HG02759 (cell line): ENCODE results near the gene RBM14.
"Not testable (repeated sequence)": the region's sequence is repeated elsewhere in the genome, so short reads cannot be mapped to it uniquely, and the experiment has no call there.

Experiments
- ATAC-seq: cut with Tn5 transposase; IDR thresholded peaks from one replicate; pipeline ENCODE4 v1.9.1; 2021; ENCODE audit warnings: mild to moderate bottlenecking, moderate library complexity; ENCODE audit not compliant: unreplicated experiment

Gene RBM14, protein sequence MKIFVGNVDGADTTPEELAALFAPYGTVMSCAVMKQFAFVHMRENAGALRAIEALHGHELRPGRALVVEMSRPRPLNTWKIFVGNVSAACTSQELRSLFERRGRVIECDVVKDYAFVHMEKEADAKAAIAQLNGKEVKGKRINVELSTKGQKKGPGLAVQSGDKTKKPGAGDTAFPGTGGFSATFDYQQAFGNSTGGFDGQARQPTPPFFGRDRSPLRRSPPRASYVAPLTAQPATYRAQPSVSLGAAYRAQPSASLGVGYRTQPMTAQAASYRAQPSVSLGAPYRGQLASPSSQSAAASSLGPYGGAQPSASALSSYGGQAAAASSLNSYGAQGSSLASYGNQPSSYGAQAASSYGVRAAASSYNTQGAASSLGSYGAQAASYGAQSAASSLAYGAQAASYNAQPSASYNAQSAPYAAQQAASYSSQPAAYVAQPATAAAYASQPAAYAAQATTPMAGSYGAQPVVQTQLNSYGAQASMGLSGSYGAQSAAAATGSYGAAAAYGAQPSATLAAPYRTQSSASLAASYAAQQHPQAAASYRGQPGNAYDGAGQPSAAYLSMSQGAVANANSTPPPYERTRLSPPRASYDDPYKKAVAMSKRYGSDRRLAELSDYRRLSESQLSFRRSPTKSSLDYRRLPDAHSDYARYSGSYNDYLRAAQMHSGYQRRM

DNA sequence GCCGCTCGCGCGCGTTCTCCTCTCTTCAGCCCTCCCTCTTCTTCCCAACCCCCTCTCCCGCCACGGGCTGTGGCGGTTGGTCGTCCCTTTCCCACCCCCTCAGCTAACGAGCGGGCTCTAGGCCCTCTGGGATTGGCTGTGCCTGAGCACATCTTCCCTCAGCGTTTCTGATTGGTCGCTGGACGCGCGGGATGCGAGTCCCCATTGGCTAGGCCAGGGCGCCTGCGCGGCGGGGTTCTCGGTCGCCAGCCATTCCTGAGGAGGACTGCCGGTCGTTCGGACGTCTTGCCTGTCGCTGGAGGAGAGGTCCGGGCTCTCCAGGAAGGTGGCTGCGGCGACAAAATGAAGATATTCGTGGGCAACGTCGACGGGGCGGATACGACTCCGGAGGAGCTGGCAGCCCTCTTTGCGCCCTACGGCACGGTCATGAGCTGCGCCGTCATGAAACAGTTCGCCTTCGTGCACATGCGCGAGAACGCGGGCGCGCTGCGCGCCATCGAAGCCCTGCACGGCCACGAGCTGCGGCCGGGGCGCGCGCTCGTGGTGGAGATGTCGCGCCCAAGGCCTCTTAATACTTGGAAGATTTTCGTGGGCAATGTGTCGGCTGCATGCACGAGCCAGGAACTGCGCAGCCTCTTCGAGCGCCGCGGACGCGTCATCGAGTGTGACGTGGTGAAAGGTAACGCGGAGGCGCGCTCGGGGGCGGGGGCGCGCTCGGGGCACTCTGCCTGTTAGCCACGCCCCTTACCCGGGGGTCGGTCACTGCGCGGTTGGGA lies at the start of gene RBM14:
Gene RBM14 (plus strand): TSS at position 252 of the 776 bp plus-strand sequence. CDS start 91 bp downstream, at position 343.
- ATAC-seq = peak; percentile 91

DNA sequence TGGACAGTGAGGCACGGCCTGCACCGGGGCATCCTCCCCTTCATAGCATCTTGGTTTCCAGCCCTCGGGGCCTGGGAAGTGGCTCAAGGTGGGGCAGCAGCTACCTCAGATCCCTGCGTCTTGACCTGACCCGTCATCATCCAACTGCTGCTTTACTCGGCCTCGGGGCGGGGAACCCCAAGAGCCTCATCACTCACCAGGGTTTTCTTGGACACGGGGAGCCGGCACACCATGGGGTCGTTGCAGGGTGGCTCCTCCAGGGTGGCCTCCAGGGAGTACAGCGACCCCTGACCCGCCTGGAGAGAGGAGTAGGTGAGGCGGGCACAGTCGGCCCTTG lies 48.7 kb upstream of the RBM14 start:
- ATAC-seq = no peak

DNA sequence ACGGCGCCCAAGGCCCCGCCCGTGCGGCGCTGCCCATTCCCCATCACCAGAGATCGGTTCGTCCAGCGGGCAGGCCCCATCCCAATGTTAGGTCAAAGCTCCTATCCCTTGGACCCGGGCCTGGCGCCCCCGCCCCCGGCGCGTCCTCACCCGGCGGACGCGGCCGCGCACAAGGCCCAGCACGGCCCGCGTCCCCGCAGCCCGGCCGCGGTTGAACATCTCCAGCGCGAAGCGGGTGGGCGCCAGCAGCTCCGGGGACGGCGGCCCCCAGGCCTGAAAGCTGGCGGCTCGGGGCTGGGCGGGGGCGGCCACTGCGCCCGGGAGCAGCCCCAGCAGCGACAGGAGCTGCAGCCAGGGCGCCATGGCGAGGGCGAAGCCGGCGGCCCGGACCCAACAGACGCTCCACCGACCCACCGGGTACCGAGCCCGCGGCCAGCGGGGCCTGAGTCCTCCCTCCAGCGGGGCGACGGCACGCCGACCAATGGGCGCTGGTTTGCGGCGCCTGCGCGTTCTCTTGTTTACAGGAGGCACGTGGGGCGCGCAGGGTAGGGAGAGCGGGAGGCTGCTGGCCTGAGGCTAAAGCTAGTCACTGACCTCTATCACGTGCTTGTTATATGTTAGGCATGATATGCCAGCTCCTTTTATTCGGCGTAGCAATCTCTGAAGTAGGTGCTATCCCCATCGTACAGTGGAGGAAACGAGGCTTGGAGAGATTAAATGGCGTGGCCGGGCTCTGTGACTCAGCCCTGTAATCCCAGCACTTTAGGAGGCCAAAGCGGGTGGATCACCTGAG lies 48.1 kb upstream of the RBM14 start, which contains the start of gene CTSF:
Gene CTSF (minus strand): TSS at position 483 of the 793 bp plus-strand sequence. CDS start 120 bp downstream, at position 363.
- no peak for ATAC-seq

DNA sequence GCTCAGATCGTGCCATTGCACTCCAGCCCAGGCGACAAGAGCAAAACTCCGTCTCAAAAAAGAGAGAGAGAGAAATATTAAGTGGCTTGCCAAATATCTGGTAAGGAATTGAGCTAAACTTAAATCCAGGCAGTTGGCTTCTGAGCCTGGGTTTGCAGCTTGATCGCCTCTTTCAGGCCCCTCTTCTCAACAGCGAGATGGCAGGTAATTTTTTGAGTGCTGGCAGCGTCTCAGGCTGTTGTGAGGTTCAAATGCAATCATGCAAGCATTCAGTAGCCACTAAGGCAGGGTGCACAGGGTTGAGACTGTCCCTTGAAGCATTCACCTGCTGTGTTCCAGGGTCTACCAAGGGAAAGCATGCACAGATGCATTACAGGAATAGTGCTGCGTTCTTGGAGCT lies 47.4 kb upstream of the RBM14 start:
- ATAC-seq = no peak

DNA sequence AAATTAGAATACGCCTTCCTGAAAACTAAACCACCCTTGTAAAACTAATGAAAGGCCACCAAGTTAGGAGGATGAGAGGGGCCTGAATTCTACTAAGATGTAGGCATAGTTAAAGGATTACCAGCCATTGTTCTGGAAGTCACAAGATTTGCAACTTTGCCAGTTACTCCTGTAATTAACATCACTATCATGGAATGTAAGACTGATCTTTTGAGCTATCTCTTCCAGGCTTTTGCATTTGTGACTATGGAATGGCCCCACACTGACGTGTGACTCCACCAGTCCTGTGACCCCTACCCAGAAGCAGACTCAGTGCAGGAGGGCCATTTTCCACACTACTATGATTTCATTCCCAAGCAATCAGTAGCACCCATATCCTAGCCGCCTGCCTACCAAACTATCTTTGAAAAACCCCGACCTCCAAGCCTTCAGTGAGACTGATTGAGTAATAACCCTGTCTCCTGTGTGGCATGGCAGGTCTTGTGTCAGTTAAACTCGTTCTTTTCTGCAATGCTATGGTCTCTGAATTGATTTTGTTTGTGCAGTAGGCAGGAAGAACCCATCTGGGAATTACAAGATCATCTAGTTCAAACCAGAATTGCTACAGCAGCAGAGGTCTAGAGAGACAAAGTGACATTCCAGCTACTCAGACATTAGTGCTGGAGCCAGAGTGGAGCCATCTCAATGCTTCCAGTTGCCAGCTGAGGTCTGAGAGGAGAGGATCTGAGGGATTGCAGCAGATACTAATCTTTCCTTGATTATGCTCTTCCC lies 46.2 kb upstream of the RBM14 start:
- ATAC-seq = no peak

DNA sequence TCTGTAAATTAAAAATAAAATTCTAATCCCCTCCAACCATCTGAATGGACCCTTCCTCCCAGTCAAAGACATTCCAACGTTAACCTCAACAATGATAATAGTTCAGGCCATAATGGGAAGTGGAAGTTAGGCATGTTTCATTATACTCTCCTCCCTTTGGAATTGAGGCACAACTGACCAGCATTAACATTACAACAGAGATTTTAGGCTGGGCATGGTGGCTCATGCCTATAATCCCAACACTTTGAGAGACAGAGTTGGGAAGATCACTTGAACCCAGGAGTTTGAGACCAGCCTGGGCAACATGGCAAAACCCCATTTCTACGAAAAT lies 45.6 kb upstream of the RBM14 start:
- ATAC-seq = no peak

DNA sequence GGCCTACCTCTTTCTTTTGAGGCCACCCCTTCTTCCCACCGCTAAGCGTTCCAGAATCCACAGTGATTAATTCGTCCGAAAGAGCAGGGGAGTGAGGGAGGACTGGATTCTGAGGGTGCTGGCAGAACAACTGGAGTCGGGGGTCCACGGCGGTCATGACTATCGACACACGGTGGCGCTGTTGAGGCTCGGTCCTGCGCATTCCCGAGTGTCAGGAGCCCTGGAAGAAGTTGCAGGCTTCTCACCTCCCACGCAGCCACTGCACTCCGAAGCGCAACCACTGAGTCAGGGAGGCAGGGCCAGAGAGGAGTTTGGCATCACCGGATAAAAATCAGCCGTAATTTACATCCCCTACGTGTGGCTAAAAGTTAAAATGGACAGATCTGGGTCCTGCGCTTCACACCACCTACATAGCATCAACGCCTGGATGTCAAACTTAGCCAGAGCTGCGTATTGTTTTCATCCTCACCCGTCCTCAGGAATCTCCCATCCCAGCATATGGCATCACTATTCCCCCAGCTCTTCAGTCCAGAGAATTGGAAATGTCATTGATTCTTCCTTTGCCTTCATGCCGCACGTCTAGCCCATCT lies 37.3 kb upstream of the RBM14 start:
- no peak for ATAC-seq

DNA sequence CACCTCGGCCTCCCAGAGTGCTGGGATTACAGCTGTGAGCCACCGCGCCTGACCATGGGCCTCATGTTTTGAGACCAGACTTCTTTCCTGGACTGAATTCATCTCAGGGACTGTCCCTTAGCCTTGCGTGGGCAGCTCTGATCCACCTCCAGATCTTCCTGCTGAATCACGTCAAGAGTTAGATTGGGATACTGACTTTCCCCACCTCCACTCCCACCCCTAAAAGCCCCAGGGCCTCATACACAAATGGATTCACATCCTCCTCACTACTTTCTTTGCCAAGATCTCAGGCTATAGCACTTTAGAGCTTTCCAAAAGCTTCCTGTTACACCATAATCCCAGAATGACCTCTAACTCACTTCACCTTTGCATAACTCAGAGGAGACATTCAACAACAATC lies 35.6 kb upstream of the RBM14 start:
- no peak for ATAC-seq

DNA sequence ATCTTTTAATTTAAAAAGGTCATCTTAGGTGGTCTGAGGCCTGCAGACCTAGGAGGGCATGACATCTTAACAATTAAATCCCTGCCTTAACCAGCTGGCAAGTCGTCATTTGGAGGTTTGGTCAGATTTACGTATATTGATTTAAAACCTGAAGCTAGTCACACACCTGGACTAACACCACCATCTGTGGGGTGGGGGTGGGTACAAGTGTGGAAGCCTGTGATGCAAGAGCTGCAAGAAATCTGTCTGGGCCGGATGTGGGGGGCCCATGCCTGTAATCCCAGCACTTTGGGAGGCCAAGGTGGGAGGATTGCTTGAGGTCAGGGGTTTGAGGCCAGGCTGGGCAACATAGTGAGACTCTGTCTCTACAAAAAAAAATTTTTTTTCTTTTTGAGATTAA lies 35.2 kb upstream of the RBM14 start:
- no peak for ATAC-seq

DNA sequence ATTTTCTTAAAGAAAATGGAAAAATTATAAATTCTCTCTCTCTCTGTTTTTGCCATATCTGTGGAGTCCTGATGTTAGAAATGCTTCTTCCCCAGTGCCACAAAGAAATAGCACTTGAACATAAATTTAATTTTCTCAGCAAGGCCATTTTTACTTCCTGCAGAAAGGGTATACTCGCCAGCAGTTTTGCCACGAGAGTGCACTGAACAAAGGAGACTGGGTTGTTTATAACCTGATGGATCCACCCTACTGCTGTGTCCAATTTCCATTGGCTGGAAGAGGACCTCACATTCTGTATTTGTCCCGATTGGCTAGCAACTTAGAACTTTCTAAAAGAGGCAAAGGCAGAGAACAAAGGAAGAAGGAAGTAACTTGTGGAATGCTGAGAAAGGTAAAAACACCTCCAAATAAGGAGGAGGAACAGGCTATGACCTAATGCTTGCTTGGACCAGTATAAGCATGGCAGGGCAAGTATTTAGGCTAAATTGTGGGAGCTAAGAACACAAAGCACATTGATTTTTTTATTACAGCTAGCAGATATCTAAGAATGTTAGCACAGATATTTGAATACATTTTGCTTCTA lies 33.8 kb upstream of the RBM14 start:
- ATAC-seq = not testable (repeated sequence)

DNA sequence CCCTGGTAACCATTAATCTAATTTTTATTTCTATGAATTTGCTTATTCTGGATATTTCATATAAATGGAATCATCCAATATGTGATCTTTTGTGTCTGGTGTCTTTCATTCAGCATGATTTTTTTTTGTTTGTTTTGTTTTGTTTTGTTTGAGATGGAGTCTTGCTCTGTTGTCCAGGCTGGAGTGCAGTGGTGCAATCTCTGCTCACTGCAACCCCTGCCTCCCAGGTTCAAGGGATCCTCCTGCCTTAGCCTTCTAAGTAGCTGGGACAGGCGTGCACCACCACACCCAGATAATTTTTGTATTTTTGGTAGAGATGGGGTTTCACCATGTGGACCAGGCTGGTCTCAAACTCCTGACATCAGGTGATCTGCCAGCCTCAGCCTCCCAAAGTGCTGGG lies 31.0 kb upstream of the RBM14 start:
- ATAC-seq = not testable (repeated sequence)

DNA sequence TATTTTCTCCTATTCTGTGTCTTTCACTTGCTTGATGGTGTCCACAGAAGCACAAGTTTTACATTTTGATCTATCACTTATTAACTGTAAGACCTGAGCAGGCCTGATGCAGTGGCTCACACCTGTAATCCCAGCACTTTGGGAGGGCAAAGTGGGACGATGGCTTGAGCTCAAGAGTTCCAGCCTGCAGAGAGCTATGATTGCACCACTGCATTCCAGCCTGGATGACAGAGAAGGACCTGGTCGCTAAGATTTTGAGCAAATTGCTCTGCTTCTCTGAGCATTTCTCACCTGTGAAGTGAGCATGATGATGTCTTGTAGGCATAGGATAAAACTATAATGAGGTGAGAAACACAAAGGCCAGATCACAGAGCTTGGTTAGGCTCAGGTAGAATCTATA lies 30.3 kb upstream of the RBM14 start:
- ATAC-seq = no peak

DNA sequence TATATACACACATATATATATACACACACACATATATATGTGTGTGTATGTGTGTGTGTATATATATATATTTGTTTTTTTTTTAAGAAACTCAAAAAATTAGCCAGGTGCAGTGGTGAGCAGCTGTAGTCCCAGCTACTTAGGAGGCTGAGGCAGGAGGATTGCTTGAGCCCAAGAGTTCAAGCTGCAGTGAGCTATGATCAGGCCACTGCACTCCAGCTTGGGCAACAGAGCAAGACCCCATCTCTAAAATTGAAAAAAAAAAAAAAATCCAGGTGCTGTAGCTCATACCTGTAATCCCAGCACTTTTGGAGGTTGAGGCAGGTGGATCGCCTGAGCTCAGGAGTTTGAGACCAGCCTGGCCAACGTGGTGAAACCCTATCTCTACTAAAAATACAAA lies 27.1 kb upstream of the RBM14 start:
- ATAC-seq = not testable (repeated sequence)

DNA sequence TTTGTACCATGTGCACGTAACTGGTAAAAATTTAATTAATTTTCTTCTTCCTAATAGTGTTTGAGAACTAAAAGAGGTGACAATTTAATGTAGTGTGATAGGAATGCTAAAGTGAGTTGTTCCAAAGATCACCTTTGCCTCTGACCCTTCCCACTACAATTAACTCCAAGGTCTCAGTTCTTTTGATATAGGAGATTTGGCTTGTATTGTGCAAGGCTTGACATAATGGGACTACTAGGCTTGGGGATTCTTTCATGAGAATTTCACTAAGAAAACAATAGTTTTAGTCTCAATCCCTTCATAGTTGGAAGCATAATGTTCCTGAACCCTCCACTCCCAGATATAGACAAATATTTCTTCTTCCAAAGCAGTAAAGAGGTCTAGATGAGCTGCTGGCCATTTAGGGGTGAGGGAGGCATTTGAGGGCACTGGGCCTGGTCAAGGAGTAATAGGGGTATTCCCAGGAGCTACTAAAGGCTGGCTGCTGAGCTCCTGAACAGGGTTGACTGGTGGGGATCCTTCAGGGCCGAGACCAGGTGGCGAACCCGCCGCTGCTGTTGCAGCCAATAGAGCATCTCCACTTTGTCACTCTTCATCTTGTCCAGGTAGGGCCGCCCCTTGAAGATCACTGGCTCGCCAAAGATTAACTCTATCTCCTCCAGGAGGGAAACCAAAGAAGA lies 26.3 kb upstream of the RBM14 start:
- ATAC-seq = no peak

DNA sequence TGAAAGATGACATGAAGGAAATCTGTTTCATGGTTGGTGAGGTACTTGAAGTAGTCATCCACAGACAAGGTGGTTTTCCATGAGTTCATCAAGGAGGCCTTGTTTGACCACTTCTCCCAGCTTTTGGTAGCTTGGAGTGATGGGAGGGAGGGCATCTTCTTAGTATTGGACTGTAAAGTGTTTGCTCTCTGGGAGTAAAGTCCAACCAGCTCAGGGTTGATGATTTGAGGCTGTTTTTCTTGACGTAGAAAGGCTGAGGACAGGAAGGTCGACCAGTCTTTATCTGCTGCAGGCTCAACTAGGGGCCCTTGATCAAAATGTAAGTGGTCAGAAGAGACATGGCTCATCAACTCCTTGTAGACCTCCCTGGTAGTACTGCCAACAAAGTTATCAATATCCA lies 25.3 kb upstream of the RBM14 start:
- ATAC-seq = no peak

DNA sequence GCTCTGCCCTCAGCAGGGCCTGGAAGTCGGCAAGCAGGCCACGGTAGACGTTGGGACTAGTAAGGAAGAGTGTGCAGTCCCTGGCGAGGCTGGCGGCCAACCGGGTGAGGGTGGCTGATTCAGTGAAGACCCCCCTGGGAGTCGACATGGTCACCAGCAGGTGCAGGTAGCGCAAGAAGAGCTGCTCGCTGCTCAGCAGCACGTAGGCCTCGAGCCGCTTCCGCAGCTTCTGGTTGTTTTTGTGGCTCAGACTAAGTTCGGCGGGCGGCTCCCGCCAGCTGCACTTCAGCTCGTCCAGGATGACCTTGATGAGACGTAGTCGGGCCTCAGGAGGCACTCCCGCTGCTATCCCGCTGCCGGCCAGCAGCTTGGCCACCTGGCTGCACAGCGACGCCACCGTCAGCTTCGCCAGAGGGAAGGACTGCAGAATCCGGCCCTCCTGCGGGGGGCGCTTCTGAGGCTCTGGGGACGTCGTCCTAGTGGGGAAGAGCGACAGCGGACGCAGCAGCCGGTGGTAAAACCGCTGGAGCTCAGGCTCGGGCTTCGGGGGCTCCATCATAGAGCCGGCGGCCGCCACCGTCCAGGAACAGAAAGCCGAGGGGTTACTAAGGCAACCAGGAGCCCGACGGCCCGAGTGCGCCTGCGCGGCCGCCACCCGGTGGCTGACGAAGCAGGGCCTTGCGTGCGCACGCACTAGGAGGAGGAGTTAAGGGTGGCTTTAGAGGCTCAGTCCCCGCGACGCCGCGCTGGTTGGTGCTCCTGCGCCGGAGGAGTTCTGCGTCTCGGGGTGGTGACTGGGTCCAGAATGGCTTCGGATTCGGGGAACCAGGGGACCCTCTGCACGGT lies 23.8 kb upstream of the RBM14 start, which contains the start of the genes CCDC87 and CCS:
Gene CCDC87 (minus strand): TSS at position 607 of the 846 bp plus-strand sequence. CDS start 48 bp downstream, at position 559.
Gene CCS (plus strand): TSS at position 729 of the 846 bp plus-strand sequence. CDS start 77 bp downstream, at position 806.
- ATAC-seq = peak; percentile 92

DNA sequence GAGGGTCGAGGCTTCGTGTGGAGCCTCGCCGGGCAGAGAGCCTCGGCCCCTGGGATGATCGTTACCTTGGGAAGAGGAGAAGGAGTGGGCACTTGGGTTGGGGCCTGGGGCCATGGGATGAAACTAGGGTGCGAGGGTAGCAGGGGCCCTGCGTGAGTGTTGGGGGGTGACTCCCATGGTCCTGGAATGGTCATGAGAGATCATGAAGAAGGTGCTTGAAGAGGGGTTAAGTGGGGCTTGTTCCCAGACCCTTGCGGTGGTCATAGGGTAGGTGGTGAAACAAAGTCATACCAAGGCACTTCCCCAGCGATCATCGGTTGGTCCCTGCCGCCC lies 23.2 kb upstream of the RBM14 start:
- no peak for ATAC-seq

DNA sequence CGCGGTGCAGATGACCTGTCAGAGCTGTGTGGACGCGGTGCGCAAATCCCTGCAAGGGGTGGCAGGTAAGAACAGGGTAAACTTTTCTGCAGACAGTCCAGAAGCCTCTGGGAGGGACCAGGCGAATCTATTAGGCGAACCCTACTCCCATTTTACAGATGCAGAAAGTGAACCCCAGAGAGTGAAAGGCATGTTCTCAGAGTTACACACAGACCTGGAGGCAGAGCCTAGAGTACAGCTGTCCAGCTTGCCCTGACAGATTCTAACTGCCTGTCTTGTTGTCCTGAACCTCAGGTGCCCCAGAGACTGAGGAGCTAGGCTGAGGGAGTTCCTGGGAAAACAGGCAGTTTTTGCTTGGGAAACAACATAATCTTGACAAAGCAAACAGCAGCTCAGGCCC lies 22.8 kb upstream of the RBM14 start:
- ATAC-seq = no peak
